GM23338 (cell line): Measurements from ENCODE around the gene TBC1D3B. TPM values are rescaled to one million over a fixed set of nuclear protein-coding genes. Genes with fewer than 3 reads are reported as not detected.
"Not testable (repeated sequence)": the region's sequence is repeated elsewhere in the genome, so short reads cannot be mapped to it uniquely, and the experiment has no call there.

Experiments used
- ATAC-seq: fragments of 200-7000 bp; cut with Tn5 transposase; 3 replicates; pipeline ENCODE4 v1.9.1; 2020
- DNase-seq: peaks from one replicate; pipeline ENCODE4 v3.0.0-alpha.2; 2015; ENCODE audit warnings: low spot score
- H2AFZ ChIP-seq: fragments of 200-600 bp; sonication (generic); 2 replicates; pipeline ENCODE4 v1.8.0; 2016; ENCODE audit warnings: antibody characterized with exemption, mild to moderate bottlenecking, moderate library complexity
- H3F3A ChIP-seq: fragments of 200-600 bp; sonication (generic); replicated peaks from 2 replicates; pipeline ENCODE4 v1.8.0; 2017; ENCODE audit warnings: antibody characterized with exemption, mixed run types, low read depth
- H3K27ac ChIP-seq: fragments of 200-600 bp; sonication (generic); 2 replicates; pipeline ENCODE4 v1.6.1; 2016; ENCODE audit warnings: low read depth
- H3K27me3 ChIP-seq: fragments of 200-600 bp; sonication (generic); 2 replicates; pipeline ENCODE4 v1.8.0; 2016; ENCODE audit warnings: mild to moderate bottlenecking, mixed run types, moderate library complexity; ENCODE audit not compliant: insufficient read depth
- H3K36me3 ChIP-seq: fragments of 200-600 bp; sonication (generic); 2 replicates; pipeline ENCODE4 v1.8.0; 2016; ENCODE audit warnings: mild to moderate bottlenecking; ENCODE audit not compliant: insufficient read depth
- H3K4me1 ChIP-seq: fragments of 200-600 bp; sonication (generic); 2 replicates; pipeline ENCODE4 v1.8.0; 2016; ENCODE audit warnings: mild to moderate bottlenecking, moderate library complexity; ENCODE audit not compliant: insufficient read depth
- H3K4me2 ChIP-seq: fragments of 200-600 bp; sonication (generic); 2 replicates; pipeline ENCODE4 v1.7.1; 2017; ENCODE audit warnings: mixed run types
- H3K4me3 ChIP-seq: fragments of 200-600 bp; sonication (generic); 2 replicates; pipeline ENCODE4 v1.6.1; 2016; ENCODE audit warnings: mixed run types
- H3K79me2 ChIP-seq: fragments of 200-600 bp; sonication (generic); replicated peaks from 2 replicates; pipeline ENCODE4 v1.8.0; 2017; ENCODE audit warnings: mild to moderate bottlenecking; ENCODE audit not compliant: insufficient read depth
- H3K9me2 ChIP-seq: fragments of 200-600 bp; sonication (generic); 2 replicates; pipeline ENCODE4 v1.8.0; 2017; ENCODE audit not compliant: insufficient read depth
- H4K20me1 ChIP-seq: fragments of 200-600 bp; sonication (generic); replicated peaks from 2 replicates; pipeline ENCODE4 v1.8.0; 2017; ENCODE audit warnings: mild to moderate bottlenecking; ENCODE audit not compliant: insufficient read depth
- H3K27ac Mint-ChIP-seq: 2 replicates; pipeline ENCODE4 v1.8.0; 2020; ENCODE audit warnings: inconsistent platforms, mild to moderate bottlenecking, moderate library complexity, mixed read lengths
- H3K27me3 Mint-ChIP-seq: 3 replicates; pipeline ENCODE4 v1.8.0; 2022; ENCODE audit warnings: low read depth, mild to moderate bottlenecking, moderate library complexity, mixed read lengths, inconsistent platforms; ENCODE audit not compliant: insufficient read depth, poor library complexity
- H3K36me3 Mint-ChIP-seq: 3 replicates; pipeline ENCODE4 v1.8.0; 2021; ENCODE audit warnings: low read depth, mild to moderate bottlenecking, inconsistent platforms, moderate library complexity, mixed read lengths
- H3K4me1 Mint-ChIP-seq: 3 replicates; pipeline ENCODE4 v1.8.0; 2020; ENCODE audit warnings: mild to moderate bottlenecking, inconsistent platforms, mixed read lengths
- H3K4me3 Mint-ChIP-seq: 3 replicates; pipeline ENCODE4 v1.8.0; 2021; ENCODE audit warnings: moderate library complexity, mild to moderate bottlenecking, inconsistent platforms, mixed read lengths
- H3K9me3 Mint-ChIP-seq: 3 replicates; pipeline ENCODE4 v1.8.0; 2020; ENCODE audit warnings: moderate library complexity, mild to moderate bottlenecking, inconsistent platforms, mixed read lengths
- long read RNA-seq: library from polyadenylated mRNA; unstranded; transcript quantifications from one replicate; pipeline ENCODE4 v2.0.0, GENCODE V29; 2020; ENCODE audit not compliant: unreplicated experiment
- polyA plus RNA-seq: library from polyadenylated mRNA; unstranded; fragments of >200 nt; fragmentation: Nextera tagmentation; extraction: Ambion mirVana; gene quantifications from 2 replicates; pipeline ENCODE4 v1.2.1, GENCODE V29; 2016
- total RNA-seq: library from RNA; depleted of rRNA; stranded (reverse); fragments of >200 nt; shearing (Covaris generic); gene quantifications from 2 replicates; pipeline ENCODE4 v1.2.3, GENCODE V29; 2014; rRNA removed
- TF ChIP-seq, protein P1 (sequence below), 2 experiments: fragments of 200-600 bp in 1 of 2; sonication (generic) in 1 of 2; conservative IDR thresholded peaks; 2 replicates each; pipeline versions ENCODE4 v1.5.1 to v1.6.1; 2016 to 2017; ENCODE audit warnings: antibody characterized with exemption in 2 of 2, low read depth in 2 of 2, mild to moderate bottlenecking in 2 of 2, moderate library complexity in 1 of 2

Gene TBC1D3B
- 0.54 and 1.3 TPM in 2 replicates for total RNA-seq
- polyA plus RNA-seq, result 0.80 and 0.95 TPM in 2 replicates
- long read RNA-seq, result 0 reads

DNA sequence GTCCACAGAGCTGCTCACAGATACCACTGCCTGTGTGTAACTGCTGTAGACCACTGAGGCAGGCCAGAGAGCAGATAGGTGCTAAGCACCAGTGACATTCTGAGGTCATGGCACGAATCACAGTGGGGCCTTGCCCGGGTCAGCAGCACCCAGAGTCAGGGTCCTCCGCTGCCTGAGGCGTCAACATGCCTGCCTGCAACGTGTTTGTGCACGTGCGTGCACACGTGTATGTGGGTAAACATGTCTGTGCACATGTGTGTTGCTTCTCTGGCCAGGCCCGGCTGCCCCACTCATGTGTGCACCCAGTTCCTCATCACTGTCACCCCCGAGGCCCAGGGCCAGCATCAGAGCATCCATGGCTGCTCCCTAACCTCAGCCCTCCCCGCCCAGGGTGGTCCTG lies at the start of gene TBC1D3B:
TBC1D3B (minus strand) TSS at position 101 of the 400 bp plus-strand sequence. CDS start 1,586 bp downstream, outside the sequence.
- H3K36me3 Mint-ChIP-seq, H3K27ac ChIP-seq, H3K4me1 Mint-ChIP-seq, H3K9me3 Mint-ChIP-seq, H3F3A ChIP-seq, H2AFZ ChIP-seq, H3K27ac Mint-ChIP-seq, H3K4me2 ChIP-seq, H3K36me3 ChIP-seq, H3K4me1 ChIP-seq, H3K27me3 Mint-ChIP-seq, DNase-seq, H3K4me3 Mint-ChIP-seq, H3K4me3 ChIP-seq, H3K79me2 ChIP-seq, H3K27me3 ChIP-seq, H3K9me2 ChIP-seq, ATAC-seq, H4K20me1 ChIP-seq: not testable (repeated sequence)

GRCh38 chr17:36222967-36223366 lies 46.5 kb upstream of the TBC1D3B start:
- H4K20me1 ChIP-seq, H3K4me2 ChIP-seq, H3K4me1 ChIP-seq, H3K9me2 ChIP-seq, H3F3A ChIP-seq, H3K4me1 Mint-ChIP-seq, H3K4me3 ChIP-seq, H3K79me2 ChIP-seq, H3K36me3 ChIP-seq, H3K27me3 Mint-ChIP-seq, ATAC-seq, H3K27me3 ChIP-seq, H3K27ac Mint-ChIP-seq, DNase-seq, H3K27ac ChIP-seq, H3K36me3 Mint-ChIP-seq, H3K4me3 Mint-ChIP-seq, H2AFZ ChIP-seq: not testable (repeated sequence)
- peaks cover 15% of the 10 kb centered on the region for H3K9me3 Mint-ChIP-seq

DNA sequence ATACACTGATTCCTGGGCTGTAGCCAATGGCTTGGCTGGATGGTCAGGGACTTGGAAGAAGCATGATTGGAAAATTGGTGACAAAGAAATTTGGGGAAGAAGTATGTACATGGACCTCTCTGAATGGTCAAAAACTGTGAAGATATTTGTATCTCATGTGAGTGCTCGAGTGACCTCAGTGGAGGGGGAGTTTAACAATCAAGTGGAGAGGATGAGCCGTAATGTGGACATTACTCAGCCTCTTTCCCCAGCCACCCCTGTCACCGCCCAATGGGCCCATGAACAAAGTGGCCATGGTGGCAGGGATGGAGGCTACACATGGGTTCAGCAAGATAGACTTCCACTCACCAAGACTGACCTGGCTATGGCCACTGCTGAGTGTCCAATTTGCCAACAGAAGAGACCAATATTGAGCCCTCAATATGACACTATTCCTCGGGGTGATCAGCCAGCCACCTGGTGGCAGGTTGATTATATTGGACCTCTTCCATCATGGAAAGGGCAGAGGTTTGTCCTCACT lies 45.2 kb upstream of the TBC1D3B start:
- not testable (repeated sequence) for H3K27ac ChIP-seq, ATAC-seq, H3K4me1 ChIP-seq, H3K4me3 Mint-ChIP-seq, H3K79me2 ChIP-seq, H4K20me1 ChIP-seq, H2AFZ ChIP-seq, H3K36me3 ChIP-seq, H3F3A ChIP-seq, H3K27me3 Mint-ChIP-seq, H3K4me2 ChIP-seq, H3K27ac Mint-ChIP-seq, H3K4me3 ChIP-seq, H3K27me3 ChIP-seq, H3K36me3 Mint-ChIP-seq, H3K4me1 Mint-ChIP-seq, DNase-seq
- peaks cover 13% of the 10 kb centered on the region; the same call in 1 of the 2 replicates for H3K9me2 ChIP-seq
- peaks cover 19% of the 10 kb centered on the region for H3K9me3 Mint-ChIP-seq
- TF ChIP-seq, protein P1, sequence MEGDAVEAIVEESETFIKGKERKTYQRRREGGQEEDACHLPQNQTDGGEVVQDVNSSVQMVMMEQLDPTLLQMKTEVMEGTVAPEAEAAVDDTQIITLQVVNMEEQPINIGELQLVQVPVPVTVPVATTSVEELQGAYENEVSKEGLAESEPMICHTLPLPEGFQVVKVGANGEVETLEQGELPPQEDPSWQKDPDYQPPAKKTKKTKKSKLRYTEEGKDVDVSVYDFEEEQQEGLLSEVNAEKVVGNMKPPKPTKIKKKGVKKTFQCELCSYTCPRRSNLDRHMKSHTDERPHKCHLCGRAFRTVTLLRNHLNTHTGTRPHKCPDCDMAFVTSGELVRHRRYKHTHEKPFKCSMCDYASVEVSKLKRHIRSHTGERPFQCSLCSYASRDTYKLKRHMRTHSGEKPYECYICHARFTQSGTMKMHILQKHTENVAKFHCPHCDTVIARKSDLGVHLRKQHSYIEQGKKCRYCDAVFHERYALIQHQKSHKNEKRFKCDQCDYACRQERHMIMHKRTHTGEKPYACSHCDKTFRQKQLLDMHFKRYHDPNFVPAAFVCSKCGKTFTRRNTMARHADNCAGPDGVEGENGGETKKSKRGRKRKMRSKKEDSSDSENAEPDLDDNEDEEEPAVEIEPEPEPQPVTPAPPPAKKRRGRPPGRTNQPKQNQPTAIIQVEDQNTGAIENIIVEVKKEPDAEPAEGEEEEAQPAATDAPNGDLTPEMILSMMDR (conservative IDR thresholded peaks at IDR 0.05; ENCODE audit: low read depth in 2 of 2), result peak; percentile 6 to 17; a peak in 1 of 4 replicates

GRCh38 chr17:36220737-36221580 lies 44.5 kb upstream of the TBC1D3B start:
- H3K9me3 Mint-ChIP-seq, result peaks cover 19% of the 10 kb centered on the region
- not testable (repeated sequence) for H3K27ac Mint-ChIP-seq, H3K36me3 Mint-ChIP-seq, H3K27me3 ChIP-seq, H3K4me1 ChIP-seq, H3K27me3 Mint-ChIP-seq, H3K4me2 ChIP-seq, H4K20me1 ChIP-seq, H3F3A ChIP-seq, ATAC-seq, H3K27ac ChIP-seq, H3K4me3 Mint-ChIP-seq, H2AFZ ChIP-seq, DNase-seq, H3K4me1 Mint-ChIP-seq, H3K4me3 ChIP-seq, H3K36me3 ChIP-seq, H3K79me2 ChIP-seq
- peaks cover 15% of the 10 kb centered on the region; the same call in 1 of the 2 replicates for H3K9me2 ChIP-seq

GRCh38 chr17:36219556-36219955 lies 43.1 kb upstream of the TBC1D3B start:
- H3K27ac ChIP-seq, H3K4me3 Mint-ChIP-seq, H3K27me3 ChIP-seq, H2AFZ ChIP-seq, H3K4me3 ChIP-seq, DNase-seq, H3F3A ChIP-seq, H3K4me1 ChIP-seq, H3K4me1 Mint-ChIP-seq, H3K79me2 ChIP-seq, H3K27me3 Mint-ChIP-seq, H3K36me3 ChIP-seq, H3K27ac Mint-ChIP-seq, H3K36me3 Mint-ChIP-seq, ATAC-seq, H3K4me2 ChIP-seq, H4K20me1 ChIP-seq: not testable (repeated sequence)
- H3K9me2 ChIP-seq, result peaks cover 17% of the 10 kb centered on the region
- H3K9me3 Mint-ChIP-seq, result peaks cover 19% of the 10 kb centered on the region
